ENCODE data around the gene SARNP.

The SARNP gene

GRCh38 chr12:55721601-55722213, 95.8 kb downstream of the SARNP start:
- DNase-seq: no peak

DNA sequence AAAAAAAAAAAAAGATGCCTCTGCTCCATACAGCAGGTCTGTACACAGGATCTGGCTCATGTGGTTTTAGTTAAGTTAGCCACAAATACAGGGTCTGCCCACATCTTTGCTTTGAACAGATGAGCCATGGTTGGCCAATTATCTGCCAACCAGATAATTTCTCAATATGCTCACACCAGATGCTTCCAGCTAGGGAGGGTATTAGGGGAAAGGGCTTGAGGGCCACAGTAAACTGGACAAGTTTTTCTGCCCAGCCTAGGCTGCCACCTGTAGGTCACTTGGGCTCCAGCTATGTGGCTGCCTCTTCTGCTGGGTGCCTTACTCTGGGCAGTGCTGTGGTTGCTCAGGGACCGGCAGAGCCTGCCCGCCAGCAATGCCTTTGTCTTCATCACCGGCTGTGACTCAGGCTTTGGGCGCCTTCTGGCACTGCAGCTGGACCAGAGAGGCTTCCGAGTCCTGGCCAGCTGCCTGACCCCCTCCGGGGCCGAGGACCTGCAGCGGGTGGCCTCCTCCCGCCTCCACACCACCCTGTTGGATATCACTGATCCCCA, 96.6 kb downstream of the SARNP start:
- no peak for DNase-seq

DNA sequence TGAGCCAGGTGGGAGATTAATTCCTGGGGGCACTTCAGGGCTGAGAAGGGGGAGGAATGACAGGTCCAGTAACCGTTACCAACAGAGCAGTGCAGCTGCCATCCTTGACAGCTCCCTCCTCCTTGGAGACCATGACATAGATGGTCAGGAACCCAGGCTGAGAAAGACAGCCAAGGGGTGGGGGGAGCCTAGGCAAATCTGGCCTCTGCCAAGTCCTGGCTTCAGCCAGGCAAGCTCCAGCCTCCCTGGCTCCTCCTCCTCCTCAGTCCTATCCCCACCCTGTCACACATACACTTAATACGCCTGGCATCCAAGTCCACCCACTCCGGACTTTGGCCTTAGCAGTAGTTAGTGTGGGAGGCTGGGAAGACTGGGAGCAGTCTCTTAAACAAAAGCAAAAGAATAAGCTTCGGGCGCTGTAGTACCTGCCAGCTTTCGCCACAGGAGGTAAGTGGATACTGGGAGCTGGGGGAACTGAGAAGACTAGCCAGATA, 97.4 kb downstream of the SARNP start, which contains the start of gene RDH5:
TSS of gene RDH5 (plus strand) at position 323 of the 494 bp plus-strand sequence. CDS start 792 bp downstream, outside the sequence.
- DNase-seq: no peak

DNA sequence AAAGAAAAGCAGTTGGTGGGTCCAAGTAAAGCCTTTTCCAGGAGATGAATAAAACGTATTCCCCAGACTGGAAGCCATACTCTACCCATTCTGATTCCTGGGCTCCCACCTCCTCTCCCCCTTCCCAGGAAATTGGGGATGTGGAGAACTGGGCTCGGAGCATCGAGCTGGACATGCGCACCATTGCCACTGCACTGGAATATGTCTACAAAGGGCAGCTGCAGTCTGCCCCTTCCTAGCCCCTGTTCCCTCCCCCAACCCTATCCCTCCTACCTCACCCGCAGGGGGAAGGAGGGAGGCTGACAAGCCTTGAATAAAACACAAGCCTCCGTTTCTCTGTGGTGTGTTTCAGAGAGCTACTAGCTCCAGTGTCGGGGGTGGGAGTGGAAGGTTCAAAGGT, 98.2 kb downstream of the SARNP start:
- no peak for DNase-seq

DNA sequence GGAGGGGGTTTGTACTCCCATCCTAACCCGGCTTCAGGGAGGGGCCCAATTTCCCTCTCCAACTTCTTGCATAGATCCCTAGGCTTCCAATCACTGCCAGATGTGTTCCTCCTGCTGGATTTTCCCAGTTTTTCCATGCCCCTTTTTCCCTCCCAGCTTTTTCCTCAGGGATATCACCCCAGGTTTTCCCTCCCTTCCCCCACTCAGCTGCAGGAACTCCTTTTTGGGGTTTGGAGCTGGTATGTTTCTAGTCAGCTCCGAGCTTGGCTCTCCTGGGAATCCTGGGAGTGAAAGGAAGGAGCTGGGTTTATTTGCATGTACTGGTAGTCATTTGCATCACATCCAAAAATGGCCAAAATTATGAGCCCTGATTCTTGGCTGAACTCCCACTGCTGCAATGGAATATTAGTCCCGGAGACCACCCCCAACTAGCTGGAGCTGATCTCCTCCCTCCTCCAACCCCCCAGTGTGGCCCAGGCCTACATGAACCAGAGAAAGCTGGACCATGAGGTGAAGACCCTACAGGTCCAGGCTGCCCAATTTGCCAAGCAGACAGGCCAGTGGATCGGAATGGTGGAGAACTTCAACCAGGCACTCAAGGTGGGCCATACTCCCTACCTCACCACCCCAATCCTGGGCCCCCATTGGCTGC, 98.8 kb downstream of the SARNP start:
- no peak for DNase-seq

- no peak for DNase-seq
Observed at GRCh38 chr12:55718015-55718414, 99.5 kb downstream of the SARNP start.

DNA sequence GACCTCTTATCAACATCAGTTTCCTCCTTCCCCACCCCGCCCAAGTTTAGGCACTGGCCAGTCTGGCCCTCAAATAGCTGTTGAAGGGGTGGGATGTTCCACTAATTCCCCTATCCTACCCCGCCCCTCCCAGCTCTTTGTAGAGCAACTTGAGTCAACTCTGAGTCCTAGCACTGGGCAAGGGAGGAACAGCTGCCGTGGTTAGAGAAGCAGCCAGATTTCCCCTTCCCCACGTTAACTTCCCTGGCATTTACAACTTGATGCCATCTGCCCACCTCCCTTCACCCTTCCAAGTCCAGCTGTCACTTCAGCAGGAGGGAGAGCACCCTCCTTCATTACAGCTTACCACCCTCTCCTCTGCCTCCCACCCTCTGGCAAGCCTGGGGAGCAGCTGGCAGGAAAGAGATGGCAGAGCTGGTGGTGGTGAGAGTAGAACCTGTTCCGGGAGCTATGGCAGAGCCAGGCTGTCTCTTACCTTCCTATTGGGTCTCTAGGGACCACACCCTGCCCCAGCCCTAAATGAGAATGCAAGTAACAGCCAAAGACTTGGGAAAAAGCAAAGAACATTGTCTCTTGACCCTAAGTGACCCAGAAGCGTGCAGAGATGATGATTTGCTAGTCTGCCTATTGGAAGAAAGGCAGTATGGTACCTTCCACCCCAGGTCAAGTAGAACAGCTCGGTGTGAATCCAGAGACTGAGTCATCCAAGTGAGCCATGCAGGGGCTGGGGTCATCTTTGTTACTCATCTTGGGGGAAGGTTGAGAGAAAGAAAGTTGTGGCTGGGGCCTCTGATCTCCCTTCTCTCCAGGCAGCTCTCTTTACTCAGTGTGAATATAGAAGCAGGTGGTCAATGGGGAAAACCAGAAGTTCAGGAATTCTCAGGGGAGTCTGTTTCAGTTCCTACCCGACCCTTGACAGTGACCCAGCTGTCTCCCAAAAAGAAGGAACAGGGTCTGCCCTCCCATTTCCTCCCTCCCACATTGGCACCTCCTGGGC, 100.2 kb downstream of the SARNP start:
- DNase-seq: no peak

DNA sequence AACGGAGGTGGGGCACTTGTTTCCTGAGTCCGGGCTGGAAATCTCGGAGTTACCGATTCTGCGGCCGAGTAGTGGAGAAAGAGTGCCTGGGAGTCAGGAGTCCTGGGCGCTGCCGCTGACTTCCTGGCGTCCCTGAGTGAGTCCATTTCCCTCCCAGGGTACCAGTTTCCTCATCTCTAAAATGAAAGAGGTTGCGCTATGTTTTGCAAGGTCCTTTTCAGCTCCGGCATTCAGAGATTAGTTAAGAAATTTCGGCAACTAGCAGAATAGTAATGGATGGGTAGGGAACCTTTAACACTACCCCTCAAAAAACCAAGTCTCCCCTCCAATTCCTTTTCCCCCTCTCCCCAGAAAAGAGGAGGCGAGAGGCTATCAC, 101.0 kb downstream of the SARNP start:
- DNase-seq: no peak

DNA sequence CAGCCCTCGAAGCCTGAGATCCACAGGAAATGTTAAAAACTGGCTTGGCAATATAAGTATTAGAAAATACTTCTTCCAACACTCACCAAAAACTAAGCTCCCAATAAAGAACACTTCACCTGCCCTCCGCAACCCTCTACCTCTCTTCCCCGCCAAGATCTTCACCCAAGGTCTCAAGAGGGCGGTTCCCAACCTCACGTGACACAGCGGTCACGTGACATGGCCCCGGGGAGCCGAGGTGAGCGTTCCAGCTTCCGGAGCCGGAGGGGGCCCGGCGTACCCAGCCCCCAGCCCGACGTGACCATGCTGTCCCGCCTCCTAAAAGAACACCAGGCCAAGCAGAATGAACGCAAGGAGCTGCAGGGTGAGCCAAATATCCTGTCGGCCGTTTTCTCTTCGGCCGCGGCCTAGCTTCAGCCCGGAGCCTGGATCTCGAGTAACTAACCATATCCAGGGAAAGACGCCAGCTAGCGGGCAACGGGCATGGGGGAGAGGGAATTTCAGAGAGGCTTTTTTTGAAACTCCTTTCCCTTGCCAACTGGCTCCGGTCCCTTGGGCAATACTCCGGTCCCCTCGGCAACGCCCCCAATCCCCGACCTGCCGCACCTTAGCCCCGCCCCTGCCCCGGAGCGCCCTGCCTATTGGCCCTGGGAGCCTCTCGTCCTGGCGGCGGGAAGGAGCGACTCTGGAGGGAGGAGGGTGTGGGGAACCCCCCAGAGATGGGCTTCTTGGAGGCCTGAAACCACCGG, 101.5 kb downstream of the SARNP start, which contains the start of gene BLOC1S1:
TSS of gene BLOC1S1 (plus strand) at position 214 of the 749 bp plus-strand sequence. CDS start at position 220, 6 bp downstream.
- DNase-seq: peak; percentile 94 to 97

DNA sequence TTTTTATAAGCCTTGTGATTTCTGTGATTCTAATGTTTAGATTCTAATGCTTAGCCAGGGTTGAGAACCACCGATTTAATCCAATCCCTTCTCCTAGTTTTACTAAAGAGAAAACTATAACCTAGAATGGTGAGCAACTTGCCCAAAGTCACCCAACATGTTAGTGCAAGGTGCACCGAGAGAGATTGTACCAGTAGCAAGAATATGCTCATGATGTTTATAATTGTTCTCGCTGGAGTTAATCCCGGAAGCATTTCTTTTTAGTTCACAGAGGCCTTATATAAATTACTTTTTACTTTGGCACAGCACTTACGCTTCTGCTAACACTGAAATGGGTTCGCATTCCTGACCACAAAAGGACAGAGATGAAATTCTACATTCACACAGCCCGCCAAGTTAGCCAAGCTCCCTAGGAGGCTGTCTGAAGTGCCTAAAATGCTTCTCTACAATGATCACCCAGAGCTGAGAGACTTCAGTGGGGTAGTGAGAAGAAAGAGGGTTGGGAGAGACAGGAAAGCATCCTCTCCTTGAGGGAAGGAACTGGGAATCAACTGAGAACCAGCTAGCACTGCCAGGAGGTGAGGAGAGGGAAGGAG, 102.3 kb downstream of the SARNP start:
- DNase-seq: no peak

GRCh38 chr12:55713721-55714120, 103.8 kb downstream of the SARNP start:
- DNase-seq: no peak

DNA sequence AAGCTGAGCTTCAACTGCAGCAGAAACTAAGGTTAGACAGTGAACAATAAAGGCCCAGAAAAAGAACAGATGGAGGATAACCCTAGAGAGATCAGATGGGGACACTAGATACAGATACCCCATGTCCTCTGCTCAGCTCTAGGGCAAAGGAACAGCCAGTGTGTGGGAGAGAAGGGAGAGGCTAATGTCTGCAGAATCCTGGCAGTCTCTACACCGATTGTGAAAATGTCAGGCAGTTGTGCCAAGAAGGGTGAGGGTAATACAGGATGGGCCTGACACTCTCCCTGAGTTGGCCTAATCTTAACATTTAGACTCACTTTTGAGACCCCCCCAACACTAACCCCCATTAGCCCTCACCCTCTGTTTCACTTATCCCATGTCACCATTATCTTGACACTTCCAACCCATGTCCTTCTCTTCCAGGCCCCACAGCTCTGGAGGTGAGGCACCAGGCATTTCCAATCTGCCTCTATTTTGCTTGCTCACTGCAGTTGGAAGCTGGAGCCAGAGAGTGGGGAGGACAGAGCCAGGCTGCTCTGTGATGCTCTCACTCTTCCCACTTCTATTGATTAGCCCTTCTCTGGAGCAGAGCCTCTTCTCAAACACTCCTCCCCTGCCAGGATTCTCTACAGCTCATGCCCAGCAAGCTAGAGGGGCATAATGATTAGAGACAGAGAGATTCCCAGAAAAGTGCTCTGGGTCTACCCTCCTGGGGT, 104.7 kb downstream of the SARNP start:
- no peak for DNase-seq

- no peak for DNase-seq
Observed at GRCh38 chr12:55711786-55712553, 105.6 kb downstream of the SARNP start.

- no peak for DNase-seq
Observed at GRCh38 chr12:55708695-55709233, 108.8 kb downstream of the SARNP start.

GRCh38 chr12:55707841-55708694, 109.5 kb downstream of the SARNP start, which contains the start of gene ITGA7:
TSS of gene ITGA7 (minus strand) at chr12:55707904. CDS start at chr12:55707682, 222 bp downstream.
- peak; percentile 51 to 60 for DNase-seq
